GM18861 (cell line): ENCODE results near the gene MLKL.
A peak's percentile ranks its signal among the peaks of the same experiment; 100 is the strongest.

Source experiments
- ATAC-seq: cut with Tn5 transposase; IDR thresholded peaks from one replicate; pipeline ENCODE4 v1.9.1; 2021; ENCODE audit not compliant: unreplicated experiment

Gene MLKL

GRCh38 chr16:74700438-74701225, at the start of gene MLKL:
MLKL (minus strand) TSS chr16:74700862; CDS start chr16:74695757, 5,105 bp downstream.
- ATAC-seq = peak; percentile 37

- no peak for ATAC-seq
These were observed 48.8 kb upstream of the MLKL start for GRCh38 chr16:74749291-74750055.

GRCh38 chr16:74748616-74749026, 48.0 kb upstream of the MLKL start:
- ATAC-seq = no peak

- no peak for ATAC-seq
These were observed 47.3 kb upstream of the MLKL start for GRCh38 chr16:74747716-74748615.

- no peak for ATAC-seq
These were observed 45.3 kb upstream of the MLKL start for GRCh38 chr16:74745926-74746325.

GRCh38 chr16:74745109-74745615, 44.5 kb upstream of the MLKL start:
- no peak for ATAC-seq

GRCh38 chr16:74744566-74744965, 43.9 kb upstream of the MLKL start:
- no peak for ATAC-seq

- no peak for ATAC-seq
These were observed 43.1 kb upstream of the MLKL start for GRCh38 chr16:74743668-74744299.

GRCh38 chr16:74743045-74743667, 42.5 kb upstream of the MLKL start:
- ATAC-seq = no peak

- no peak for ATAC-seq
These were observed 41.4 kb upstream of the MLKL start for GRCh38 chr16:74742051-74742481.

- ATAC-seq = no peak
These were observed 40.2 kb upstream of the MLKL start for GRCh38 chr16:74740795-74741304.

GRCh38 chr16:74739275-74739674, 38.6 kb upstream of the MLKL start:
- ATAC-seq = no peak

GRCh38 chr16:74738816-74739215, 38.2 kb upstream of the MLKL start:
- no peak for ATAC-seq

GRCh38 chr16:74738113-74738541, 37.5 kb upstream of the MLKL start:
- ATAC-seq = no peak

GRCh38 chr16:74737521-74737920, 36.9 kb upstream of the MLKL start:
- no peak for ATAC-seq

- ATAC-seq = no peak
These were observed 36.0 kb upstream of the MLKL start for GRCh38 chr16:74736531-74737157.

GRCh38 chr16:74735554-74735953, 34.9 kb upstream of the MLKL start:
- ATAC-seq = no peak

- ATAC-seq = no peak
These were observed 34.4 kb upstream of the MLKL start for GRCh38 chr16:74735162-74735452.

- ATAC-seq = no peak
These were observed 33.9 kb upstream of the MLKL start for GRCh38 chr16:74734361-74735161.
